ENCODE results near the gene FAM98B. TPM values are rescaled to one million over a fixed set of nuclear protein-coding genes. Genes with fewer than 3 reads are reported as not detected.

Gene FAM98B
- total and polyA plus RNA-seq, 2 donors (not counting 1 experiment from before 2014, with no cell fraction given) = 1.4 to 21.5 TPM

Other genes starting within 250 kb of the FAM98B start
- 1.2 and 2.1 TPM in 2 replicates for gene SPRED1, start 201.3 kb upstream of the FAM98B start, total RNA-seq
- 0.09 and 0.16 TPM in 2 replicates for gene SPRED1, start 201.3 kb upstream of the FAM98B start, polyA plus RNA-seq
- 24.7 and 30.0 TPM in 2 replicates for gene RASGRP1, start 110.7 kb downstream of the FAM98B start, total RNA-seq
- gene RASGRP1, start 110.7 kb downstream of the FAM98B start, polyA plus RNA-seq = 17.7 and 26.2 TPM in 2 replicates

Data from B cell (primary cell).